Measurements from ENCODE around the gene MPZL2. TPM values are rescaled to one million over a fixed set of nuclear protein-coding genes. Genes with fewer than 3 reads are reported as not detected.

Gene MPZL2
- total and polyA plus RNA-seq, 9 of the 15 experiments (the other 6 are each of a cell fraction or from before 2014, with no cell fraction given): 0.09 to 0.28 (median 0.18) TPM; not detected in 2

DNA sequence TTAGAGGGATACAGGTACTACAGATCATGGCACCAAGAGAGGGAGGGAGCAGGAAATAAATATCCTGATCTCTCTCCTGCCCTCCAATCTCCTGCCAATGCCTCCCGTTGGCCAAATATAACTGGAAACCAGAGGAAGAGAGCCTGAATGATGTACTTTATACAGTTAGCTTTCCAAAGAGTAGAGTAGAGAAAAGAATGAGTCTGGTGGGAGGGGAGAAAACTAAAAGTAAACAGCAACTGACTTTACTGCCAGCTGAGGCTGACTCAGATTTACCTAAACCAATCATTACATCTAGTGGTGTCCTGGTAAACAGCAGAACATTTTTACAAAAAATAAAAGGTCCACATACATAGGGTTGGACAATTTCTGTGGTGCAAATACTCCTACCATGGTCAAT, 17.1 kb downstream of the MPZL2 start (continued):
- TF ChIP-seq, protein P1, sequence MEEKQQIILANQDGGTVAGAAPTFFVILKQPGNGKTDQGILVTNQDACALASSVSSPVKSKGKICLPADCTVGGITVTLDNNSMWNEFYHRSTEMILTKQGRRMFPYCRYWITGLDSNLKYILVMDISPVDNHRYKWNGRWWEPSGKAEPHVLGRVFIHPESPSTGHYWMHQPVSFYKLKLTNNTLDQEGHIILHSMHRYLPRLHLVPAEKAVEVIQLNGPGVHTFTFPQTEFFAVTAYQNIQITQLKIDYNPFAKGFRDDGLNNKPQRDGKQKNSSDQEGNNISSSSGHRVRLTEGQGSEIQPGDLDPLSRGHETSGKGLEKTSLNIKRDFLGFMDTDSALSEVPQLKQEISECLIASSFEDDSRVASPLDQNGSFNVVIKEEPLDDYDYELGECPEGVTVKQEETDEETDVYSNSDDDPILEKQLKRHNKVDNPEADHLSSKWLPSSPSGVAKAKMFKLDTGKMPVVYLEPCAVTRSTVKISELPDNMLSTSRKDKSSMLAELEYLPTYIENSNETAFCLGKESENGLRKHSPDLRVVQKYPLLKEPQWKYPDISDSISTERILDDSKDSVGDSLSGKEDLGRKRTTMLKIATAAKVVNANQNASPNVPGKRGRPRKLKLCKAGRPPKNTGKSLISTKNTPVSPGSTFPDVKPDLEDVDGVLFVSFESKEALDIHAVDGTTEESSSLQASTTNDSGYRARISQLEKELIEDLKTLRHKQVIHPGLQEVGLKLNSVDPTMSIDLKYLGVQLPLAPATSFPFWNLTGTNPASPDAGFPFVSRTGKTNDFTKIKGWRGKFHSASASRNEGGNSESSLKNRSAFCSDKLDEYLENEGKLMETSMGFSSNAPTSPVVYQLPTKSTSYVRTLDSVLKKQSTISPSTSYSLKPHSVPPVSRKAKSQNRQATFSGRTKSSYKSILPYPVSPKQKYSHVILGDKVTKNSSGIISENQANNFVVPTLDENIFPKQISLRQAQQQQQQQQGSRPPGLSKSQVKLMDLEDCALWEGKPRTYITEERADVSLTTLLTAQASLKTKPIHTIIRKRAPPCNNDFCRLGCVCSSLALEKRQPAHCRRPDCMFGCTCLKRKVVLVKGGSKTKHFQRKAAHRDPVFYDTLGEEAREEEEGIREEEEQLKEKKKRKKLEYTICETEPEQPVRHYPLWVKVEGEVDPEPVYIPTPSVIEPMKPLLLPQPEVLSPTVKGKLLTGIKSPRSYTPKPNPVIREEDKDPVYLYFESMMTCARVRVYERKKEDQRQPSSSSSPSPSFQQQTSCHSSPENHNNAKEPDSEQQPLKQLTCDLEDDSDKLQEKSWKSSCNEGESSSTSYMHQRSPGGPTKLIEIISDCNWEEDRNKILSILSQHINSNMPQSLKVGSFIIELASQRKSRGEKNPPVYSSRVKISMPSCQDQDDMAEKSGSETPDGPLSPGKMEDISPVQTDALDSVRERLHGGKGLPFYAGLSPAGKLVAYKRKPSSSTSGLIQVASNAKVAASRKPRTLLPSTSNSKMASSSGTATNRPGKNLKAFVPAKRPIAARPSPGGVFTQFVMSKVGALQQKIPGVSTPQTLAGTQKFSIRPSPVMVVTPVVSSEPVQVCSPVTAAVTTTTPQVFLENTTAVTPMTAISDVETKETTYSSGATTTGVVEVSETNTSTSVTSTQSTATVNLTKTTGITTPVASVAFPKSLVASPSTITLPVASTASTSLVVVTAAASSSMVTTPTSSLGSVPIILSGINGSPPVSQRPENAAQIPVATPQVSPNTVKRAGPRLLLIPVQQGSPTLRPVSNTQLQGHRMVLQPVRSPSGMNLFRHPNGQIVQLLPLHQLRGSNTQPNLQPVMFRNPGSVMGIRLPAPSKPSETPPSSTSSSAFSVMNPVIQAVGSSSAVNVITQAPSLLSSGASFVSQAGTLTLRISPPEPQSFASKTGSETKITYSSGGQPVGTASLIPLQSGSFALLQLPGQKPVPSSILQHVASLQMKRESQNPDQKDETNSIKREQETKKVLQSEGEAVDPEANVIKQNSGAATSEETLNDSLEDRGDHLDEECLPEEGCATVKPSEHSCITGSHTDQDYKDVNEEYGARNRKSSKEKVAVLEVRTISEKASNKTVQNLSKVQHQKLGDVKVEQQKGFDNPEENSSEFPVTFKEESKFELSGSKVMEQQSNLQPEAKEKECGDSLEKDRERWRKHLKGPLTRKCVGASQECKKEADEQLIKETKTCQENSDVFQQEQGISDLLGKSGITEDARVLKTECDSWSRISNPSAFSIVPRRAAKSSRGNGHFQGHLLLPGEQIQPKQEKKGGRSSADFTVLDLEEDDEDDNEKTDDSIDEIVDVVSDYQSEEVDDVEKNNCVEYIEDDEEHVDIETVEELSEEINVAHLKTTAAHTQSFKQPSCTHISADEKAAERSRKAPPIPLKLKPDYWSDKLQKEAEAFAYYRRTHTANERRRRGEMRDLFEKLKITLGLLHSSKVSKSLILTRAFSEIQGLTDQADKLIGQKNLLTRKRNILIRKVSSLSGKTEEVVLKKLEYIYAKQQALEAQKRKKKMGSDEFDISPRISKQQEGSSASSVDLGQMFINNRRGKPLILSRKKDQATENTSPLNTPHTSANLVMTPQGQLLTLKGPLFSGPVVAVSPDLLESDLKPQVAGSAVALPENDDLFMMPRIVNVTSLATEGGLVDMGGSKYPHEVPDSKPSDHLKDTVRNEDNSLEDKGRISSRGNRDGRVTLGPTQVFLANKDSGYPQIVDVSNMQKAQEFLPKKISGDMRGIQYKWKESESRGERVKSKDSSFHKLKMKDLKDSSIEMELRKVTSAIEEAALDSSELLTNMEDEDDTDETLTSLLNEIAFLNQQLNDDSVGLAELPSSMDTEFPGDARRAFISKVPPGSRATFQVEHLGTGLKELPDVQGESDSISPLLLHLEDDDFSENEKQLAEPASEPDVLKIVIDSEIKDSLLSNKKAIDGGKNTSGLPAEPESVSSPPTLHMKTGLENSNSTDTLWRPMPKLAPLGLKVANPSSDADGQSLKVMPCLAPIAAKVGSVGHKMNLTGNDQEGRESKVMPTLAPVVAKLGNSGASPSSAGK (IDR thresholded peaks at IDR 0.05): no peak
- TF ChIP-seq MCM3 (IDR thresholded peaks at IDR 0.05): no peak
- peak; percentile 35; the same call in 1 of the 2 replicates for TF ChIP-seq GTF2E2 (tag; IDR thresholded peaks at IDR 0.05)

Data from K562 (cell line).